ENCODE results near the gene CDK5.
A peak's percentile ranks its signal among the peaks of the same experiment; 100 is the strongest.
"Not testable (repeated sequence)": the region's sequence is repeated elsewhere in the genome, so short reads cannot be mapped to it uniquely, and the experiment has no call there.

Gene CDK5

DNA sequence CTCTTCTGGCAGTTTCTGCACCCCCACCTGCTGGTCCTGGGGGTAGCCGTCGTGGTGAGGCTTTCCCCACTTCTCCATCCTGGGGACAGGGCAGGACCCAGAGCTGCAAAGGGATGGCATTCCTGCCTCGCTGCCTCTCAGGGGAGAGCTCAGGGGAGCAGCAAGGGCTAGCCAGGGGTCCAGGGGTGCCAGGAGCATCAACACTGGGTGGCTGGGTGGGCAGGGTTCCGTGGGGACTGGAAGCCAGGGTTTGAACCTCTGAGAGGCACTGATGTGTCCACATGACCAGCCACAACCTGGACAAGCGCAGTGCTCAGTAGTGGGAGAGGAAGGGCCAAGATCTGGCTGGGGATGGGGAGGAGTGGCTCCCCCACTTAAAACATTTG is 23.8 kb downstream of the CDK5 start:
- no peak for DNase-seq (ENCODE audit: low read depth)

DNA sequence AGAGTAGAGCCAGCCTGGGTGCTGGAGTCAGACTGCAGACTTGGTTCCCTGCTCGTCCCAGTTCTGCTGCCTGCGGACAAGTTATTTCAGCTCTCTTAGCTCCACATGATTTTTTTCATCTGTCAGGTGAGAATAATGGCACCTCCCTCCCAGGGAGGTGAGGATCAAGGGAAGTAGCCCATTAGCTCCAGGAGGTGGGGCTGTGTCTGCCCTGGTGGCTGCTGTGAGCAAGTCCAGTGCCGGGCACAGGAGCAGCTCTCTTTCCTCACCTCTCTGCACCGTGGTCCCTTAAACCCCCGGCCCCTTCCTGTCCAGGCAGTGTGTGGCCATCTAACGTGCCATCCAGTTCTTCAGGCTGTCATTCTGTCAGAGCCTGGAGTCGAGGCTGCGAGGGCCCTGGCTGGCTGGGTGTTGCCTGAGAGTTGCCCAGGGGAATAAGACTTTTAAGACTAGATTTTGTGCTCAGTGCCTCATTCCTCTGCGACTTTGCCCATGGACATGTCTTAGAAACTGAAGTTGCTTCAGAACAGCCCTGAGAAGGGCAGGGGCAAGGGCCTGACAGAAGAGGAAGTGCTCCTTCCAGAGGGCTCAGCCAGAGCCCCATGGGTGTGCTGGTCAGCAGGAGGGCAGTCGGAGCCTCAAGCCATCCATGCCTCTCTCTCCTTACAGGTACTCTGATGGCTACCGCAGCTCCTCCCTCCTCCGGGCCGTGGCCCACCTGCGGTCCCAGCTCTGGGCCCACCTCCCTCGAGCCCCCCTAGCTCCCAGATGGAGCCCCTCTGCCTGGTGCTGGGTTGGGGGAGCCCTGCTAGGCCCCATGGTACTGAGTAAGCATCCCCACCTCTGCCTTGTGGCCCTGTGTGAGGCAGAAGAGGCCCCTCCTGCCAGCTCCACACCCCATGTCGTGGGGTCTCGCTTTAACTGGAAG is 24.5 kb downstream of the CDK5 start:
- no peak for DNase-seq (ENCODE audit: low read depth)

DNA sequence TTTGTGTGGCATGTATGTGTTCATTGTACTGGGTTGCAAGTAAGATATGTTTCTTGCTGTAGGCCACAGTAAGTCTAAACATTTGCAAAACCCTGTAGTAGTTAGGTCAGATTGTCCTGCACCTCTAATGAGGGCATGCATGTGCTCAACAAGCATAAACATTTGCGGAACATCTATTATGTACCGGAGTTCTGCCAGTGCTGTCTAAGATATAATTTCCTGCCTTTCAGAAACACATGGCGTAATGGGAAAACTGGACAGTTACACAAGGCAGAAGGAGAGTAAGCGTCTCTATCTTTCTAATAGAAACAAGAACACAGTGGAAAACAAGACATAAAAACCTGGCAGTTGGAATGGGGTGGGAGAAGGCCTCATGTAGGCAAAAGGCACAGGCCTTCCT is 26.7 kb downstream of the CDK5 start:
- no peak for DNase-seq (ENCODE audit: low read depth)

DNA sequence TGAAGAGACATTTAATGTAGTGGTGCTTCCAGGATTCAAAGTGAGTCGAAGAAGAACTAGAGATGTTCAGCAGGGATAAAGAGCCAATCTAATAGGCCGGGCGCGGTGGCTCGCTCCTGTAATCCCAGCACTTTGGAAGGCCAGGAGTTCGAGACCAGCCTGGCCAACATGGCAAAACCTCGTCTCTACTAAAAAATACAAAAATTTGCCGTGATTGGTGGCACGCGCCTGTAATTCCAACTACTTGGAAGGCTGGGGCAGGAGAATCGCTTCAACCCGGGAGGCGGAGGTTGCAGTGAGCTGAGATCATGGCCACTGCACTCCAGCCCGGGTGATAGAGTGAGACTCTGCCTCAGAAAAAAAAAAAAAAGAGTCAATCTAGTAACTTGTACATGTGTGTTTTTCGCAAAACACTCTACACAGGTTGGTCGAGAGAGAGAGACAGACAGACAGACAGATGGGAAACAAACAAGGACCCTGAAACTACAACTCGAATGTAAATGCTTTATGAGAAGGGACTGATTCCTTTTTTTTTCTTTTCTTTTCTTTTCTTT is 28.7 kb downstream of the CDK5 start:
- DNase-seq (ENCODE audit: low read depth): no peak

GRCh38 chr7:151028131-151028947 is 29.4 kb downstream of the CDK5 start, which contains the start of gene ABCB8:
TSS of gene ABCB8 (plus strand) at chr7:151028450. CDS start at chr7:151028516, 66 bp downstream.
- DNase-seq (ENCODE audit: low read depth): peak; percentile 98

DNA sequence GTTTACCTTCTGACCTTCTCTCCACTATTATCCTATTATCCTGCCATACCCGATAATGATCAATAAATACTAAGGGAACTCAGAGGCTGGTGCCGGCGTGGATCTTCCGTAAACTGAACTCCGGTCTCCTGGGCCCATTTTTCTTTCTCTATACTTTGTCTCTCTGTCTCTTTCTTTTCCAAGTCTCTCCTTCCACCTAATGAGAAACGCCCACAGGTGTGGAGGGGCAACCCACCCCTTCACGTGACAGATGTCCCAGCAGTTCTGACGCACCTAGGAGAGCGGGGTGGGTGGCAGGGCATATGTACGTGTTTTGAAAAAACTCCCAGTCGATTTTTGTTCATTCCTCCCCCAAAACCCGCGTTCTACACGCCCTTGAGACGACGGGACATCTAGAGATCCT is 30.0 kb downstream of the CDK5 start:
- not testable (repeated sequence) for DNase-seq (ENCODE audit: low read depth)

GRCh38 chr7:151026771-151027727 is 30.6 kb downstream of the CDK5 start:
- not testable (repeated sequence) for DNase-seq (ENCODE audit: low read depth)

DNA sequence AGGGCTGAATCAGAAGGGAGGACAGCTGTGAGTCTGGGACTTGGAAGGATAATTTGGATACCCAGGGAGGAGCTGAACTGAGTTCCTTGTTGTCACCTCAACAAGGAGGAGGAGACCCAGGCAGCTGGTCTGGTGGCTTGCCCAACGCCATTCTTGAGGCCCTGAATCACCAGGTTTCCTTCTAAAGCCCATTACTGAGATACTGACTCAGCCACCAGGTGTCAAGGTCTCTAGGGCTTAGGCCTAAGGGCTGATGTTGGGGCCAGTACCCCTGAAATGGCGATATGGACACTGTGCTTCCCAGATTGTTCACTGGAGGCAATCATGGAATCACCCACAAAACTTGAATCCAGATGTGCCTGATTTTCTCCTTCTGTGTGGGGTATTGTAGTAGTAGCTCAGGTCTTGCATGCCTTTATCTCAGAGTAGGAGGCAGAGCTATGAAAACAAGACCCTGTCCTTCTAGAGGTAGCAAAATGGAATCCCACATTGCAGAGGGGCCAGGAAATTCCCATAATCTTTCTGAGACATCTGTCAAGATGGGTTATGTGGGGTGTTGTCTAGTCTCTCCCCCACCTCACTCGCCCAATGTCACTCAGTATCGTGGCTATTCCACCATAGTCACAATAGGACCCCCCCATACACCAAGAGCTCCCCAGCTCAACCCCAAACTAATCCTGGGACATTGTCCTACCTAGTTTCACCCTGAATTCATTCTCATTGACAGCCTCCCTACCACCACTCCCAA is 31.6 kb downstream of the CDK5 start:
- no peak for DNase-seq (ENCODE audit: low read depth)

GRCh38 chr7:151024435-151025056 is 33.2 kb downstream of the CDK5 start, which contains the start of gene ATG9B:
TSS of gene ATG9B (minus strand) at chr7:151024494. CDS start at chr7:151024423, 71 bp downstream.
- no peak for DNase-seq (ENCODE audit: low read depth)

DNA sequence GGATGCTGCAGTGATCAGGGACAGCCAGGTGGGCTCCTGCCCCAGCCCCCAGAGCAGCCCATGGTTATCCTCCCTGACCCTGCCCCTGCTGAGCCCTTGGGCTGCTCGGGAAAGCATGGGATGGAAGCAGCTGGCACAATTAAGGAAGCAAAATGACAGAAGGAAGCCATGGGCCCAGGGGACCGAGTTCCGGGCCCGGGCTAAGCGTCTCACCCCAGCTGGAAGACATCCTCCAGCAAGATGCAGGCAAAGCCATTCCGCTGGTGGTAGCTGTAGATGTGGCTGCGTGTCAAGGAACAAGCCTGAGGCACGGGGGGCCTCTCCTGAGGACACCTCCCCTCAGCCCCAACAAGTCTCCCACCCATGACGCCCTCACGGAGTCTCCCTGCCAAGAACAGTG is 34.5 kb downstream of the CDK5 start:
- no peak for DNase-seq (ENCODE audit: low read depth)

DNA sequence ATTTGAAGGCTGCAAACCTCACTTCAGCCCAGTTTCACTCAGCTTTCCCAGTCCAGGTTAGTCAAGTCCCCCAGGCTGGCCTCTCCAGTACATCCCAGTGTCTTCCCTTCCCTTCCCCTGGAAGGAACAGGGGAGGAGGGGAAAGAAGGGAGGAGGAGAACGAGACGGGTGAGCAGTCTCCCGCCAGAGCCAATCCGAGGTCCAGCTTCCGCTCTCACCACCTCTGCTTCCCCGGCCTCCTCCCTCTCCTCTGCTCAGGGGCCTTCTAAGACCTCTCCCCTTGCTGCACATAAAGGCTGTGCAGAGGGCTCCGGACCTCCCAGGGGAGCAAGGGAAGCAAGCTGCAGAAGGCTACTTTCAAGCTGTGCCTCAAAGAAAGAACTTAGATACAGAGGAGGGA is 37.5 kb downstream of the CDK5 start:
- DNase-seq (ENCODE audit: low read depth): no peak

- no peak for DNase-seq (ENCODE audit: low read depth)
Measured at GRCh38 chr7:151019130-151019447, 38.6 kb downstream of the CDK5 start.

- no peak for DNase-seq (ENCODE audit: low read depth)
Measured at GRCh38 chr7:151018421-151019129, 39.1 kb downstream of the CDK5 start.

- peak; percentile 73 for DNase-seq (ENCODE audit: low read depth)
Measured at GRCh38 chr7:151017953-151018420, 39.7 kb downstream of the CDK5 start.

DNA sequence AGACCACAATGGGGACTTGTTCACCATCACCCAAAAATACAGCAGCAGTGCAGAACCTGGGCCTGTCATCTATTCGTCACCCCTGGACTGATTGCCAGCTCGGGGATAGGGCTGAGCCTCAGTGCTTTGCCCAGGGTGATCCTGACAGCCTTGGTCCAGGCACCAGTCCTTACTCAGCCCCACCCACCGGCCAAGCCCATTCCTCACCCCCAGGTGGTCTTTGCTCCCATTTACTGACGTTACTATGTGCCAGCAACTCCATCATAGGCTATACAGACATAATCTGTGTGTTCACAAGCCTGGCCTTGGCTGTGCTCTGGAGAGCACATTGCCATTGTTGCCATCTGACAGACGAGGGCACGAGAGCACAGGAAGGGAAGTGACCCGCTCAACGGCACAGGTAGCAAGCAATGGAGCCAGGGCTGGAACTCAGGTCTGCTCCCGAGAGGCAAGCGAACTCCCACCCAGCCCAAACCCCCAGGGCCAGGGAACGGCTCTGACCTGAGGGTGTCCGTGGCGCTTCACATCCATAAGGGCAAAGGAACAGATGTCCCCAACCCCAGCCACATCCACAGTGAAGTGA is 40.2 kb downstream of the CDK5 start:
- no peak for DNase-seq (ENCODE audit: low read depth)

DNA sequence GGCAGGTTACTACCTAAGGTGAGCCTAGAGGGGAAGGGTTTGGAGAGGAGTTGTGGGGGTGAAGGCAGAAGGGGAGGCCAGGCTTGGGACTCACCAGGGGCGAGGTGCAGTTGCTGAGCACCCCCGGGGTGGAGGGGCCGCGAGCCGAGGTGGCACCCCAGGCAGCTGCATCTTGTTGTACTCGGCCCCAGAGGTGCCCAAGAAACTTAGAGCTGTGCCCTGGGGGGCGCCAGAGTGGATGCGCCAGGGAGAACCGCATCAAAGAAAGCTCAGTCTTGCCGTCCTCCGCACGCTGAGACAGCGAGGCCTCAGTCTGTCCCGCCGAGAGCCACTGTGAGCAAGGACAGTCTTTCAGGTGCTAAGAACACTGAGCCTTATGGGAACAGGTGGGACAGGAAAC is 40.8 kb downstream of the CDK5 start:
- DNase-seq (ENCODE audit: low read depth): no peak

- no peak for DNase-seq (ENCODE audit: low read depth)
Measured at GRCh38 chr7:151016505-151016904, 41.2 kb downstream of the CDK5 start.

DNA sequence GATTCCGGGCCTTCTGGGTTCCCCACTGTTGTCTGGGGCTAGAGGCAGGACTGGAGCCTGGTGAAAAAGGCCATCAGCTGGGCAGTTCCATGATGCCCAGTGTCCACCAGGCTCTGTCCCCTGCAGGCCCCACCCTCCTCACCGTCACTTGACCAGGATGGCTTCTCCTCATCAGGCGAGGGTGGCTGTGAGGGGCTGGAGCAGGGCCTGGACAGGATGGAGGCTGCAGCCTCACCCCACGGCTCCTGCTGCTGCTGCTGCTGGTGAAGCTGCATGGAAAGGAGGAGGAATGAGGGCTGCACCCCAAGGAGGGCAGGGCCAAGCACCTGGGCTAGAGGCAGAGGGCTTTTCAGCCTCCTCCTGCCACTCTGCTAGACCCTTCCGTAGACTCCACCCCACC is 41.7 kb downstream of the CDK5 start:
- no peak for DNase-seq (ENCODE audit: low read depth)

- no peak for DNase-seq (ENCODE audit: low read depth)
Measured at GRCh38 chr7:151014950-151015349, 42.7 kb downstream of the CDK5 start.
